Activated naive CD8-positive, alpha-beta T cell treated with anti-CD3 and anti-CD28 coated beads for 36 hours (primary cell): ENCODE measurements around the gene C5orf46. TPM values are rescaled to one million over a fixed set of nuclear protein-coding genes. Genes with fewer than 3 reads are reported as not detected.

ENCODE experiments used
- DNase-seq: peaks from one replicate; pipeline ENCODE4 v3.0.0; 2021
- H3K27ac Mint-ChIP-seq: one replicate; pipeline ENCODE4 v1.8.0; 2022; ENCODE audit warnings: mild to moderate bottlenecking, moderate library complexity, mixed read lengths
- H3K27me3 Mint-ChIP-seq: one replicate; pipeline ENCODE4 v1.8.0; 2022; ENCODE audit warnings: mild to moderate bottlenecking, mixed read lengths
- H3K36me3 Mint-ChIP-seq: one replicate; pipeline ENCODE4 v1.8.0; 2021; ENCODE audit warnings: mild to moderate bottlenecking, mixed read lengths
- H3K4me1 Mint-ChIP-seq: one replicate; pipeline ENCODE4 v1.8.0; 2021; ENCODE audit warnings: mixed read lengths
- H3K4me3 Mint-ChIP-seq: one replicate; pipeline ENCODE4 v1.8.0; 2022; ENCODE audit warnings: mild to moderate bottlenecking, moderate library complexity, mixed read lengths
- H3K9me3 Mint-ChIP-seq: one replicate; pipeline ENCODE4 v1.8.0; 2022; ENCODE audit warnings: mixed read lengths
- total RNA-seq, 2 experiments: library from RNA; stranded (reverse); gene quantifications; one replicate each; pipeline ENCODE4 v1.2.3, GENCODE V29; 2021

C5orf46 gene
- total RNA-seq, 2 experiments from 2014 or later, result not detected

DNA sequence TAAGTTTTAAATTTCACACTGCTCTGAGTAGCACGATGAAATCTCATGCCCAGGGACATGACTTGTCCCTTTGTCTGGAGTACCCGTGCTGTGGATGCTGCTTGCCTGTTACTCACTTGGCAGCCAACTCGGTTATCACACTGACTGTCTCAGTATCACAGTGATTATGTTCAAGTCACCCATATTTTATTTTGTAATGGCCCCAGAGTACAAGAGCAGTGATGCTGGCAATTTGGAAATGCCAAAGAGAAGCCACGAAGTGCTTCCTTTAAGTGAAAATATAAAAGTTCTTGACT lies 50.6 kb downstream of the C5orf46 start:
- no peaks in the 10 kb centered on the region for H3K36me3 Mint-ChIP-seq
- H3K4me3 Mint-ChIP-seq, result no peak overlapping the region
- H3K27ac Mint-ChIP-seq, result no peak overlapping the region
- H3K4me1 Mint-ChIP-seq, result no peaks in the 10 kb centered on the region
- no peaks in the 10 kb centered on the region for H3K9me3 Mint-ChIP-seq
- DNase-seq, result no peak
- peaks cover 5% of the 10 kb centered on the region for H3K27me3 Mint-ChIP-seq

DNA sequence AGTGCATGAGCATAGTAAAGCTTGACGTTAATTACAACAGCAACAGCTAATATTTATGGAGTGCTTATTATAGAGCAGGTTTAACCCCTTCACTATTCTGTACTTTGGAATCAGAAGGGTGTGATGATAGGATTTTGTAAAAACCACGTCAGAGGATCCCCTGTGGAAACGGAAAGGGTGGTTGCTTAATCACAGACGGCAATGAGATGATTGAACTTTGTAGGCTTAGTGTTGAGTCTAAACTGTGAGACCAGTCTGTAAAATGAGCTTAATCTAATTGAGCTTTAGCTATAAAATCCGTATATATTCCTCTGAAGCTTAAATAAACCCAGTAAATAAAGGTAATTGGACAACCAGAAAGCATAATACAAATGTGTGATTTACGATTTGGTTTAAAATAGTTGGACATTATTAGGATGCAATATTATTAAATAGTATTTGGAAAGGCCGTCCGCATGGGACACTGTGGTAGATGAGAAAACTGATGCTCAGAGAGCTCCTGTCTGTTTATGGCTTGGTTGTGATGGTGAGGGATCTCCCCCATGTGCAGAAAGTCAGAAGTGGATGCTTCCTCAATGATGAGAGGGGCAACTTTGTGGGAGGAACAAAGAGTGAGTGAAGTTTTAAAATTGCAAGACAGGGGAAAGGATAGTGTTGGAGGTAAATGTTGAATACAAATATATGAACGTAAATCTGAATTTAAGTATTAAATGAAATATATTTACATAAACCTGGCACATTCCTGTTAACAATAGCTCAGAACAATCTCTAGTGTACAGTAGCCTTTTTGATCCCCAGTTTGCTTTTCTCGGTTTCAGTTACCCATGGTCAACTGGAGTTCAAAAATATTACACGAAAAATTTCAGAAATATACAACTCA lies 51.2 kb downstream of the C5orf46 start:
- Mint-ChIP-seq H3K4me1 (no peaks in the 10 kb centered on the region), H3K27ac (no peak overlapping the region), H3K36me3 (no peaks in the 10 kb centered on the region), H3K9me3 (no peaks in the 10 kb centered on the region), H3K4me3 (no peak overlapping the region), H3K27me3 (peaks cover 5% of the 10 kb centered on the region)
- DNase-seq, result no peak

GRCh38 chr5:147854331-147854730 lies 52.0 kb downstream of the C5orf46 start:
- no peak overlapping the region for H3K4me3 Mint-ChIP-seq
- no peaks in the 10 kb centered on the region for H3K9me3 Mint-ChIP-seq
- no peaks in the 10 kb centered on the region for H3K4me1 Mint-ChIP-seq
- no peak for DNase-seq
- H3K36me3 Mint-ChIP-seq, result no peaks in the 10 kb centered on the region
- no peak overlapping the region for H3K27ac Mint-ChIP-seq
- peaks cover 9% of the 10 kb centered on the region for H3K27me3 Mint-ChIP-seq

DNA sequence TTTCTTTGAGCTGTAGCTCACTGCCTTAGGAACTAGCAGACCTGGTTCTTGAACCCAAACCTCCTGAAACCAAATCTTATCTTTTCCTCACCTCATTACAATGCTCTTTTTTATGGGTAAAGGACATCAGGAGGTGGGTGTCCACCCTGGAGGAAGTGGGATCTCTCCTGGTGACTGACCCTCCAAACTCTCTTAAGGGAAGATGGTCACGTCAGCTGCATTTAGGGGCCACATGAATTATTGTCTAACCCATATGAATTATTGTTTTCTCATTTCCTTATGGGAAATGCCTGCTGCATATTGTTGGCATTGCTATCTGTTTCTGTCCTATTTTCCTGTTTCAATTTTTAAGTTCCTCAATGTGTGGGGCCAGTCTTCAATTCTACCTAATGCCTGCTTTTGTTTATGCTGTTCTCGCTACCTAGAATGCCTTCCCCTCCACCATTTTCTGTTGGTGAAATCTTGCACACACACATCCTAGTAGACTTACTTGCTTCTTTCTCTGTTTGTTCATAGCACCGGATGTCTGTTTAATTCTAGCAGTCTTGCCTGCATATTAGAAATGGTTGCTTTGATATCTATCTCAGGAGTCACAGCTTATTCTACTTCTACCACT lies 52.9 kb downstream of the C5orf46 start:
- DNase-seq, result no peak
- no peaks in the 10 kb centered on the region for H3K9me3 Mint-ChIP-seq
- no peak overlapping the region for H3K27ac Mint-ChIP-seq
- H3K36me3 Mint-ChIP-seq, result no peaks in the 10 kb centered on the region
- H3K4me3 Mint-ChIP-seq, result no peak overlapping the region
- no peaks in the 10 kb centered on the region for H3K4me1 Mint-ChIP-seq
- H3K27me3 Mint-ChIP-seq, result peaks cover 18% of the 10 kb centered on the region

DNA sequence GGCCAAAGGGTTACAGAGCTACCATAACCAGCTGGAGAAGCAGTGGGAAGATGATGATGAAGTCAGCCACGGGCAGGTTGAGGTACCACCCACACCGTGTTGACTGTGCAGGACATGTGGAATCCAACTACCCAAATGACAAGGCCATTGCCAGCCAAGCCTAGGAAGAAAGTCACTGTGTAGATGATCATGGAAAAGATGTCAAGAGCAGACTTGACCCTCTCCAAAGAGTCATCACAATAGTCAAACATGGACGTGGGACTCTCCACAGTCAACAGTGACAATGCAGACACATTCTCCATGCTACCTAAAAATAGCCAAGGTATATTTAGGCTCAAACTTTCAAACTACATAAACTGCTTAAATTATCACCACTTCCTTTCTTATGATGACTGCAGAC lies 54.0 kb downstream of the C5orf46 start:
- Mint-ChIP-seq H3K4me1 (no peaks in the 10 kb centered on the region), H3K27me3 (peaks cover 21% of the 10 kb centered on the region), H3K36me3 (no peaks in the 10 kb centered on the region), H3K27ac (no peak overlapping the region), H3K4me3 (no peak overlapping the region), H3K9me3 (no peaks in the 10 kb centered on the region)
- no peak for DNase-seq

- H3K27ac Mint-ChIP-seq, result no peak overlapping the region
- no peaks in the 10 kb centered on the region for H3K4me1 Mint-ChIP-seq
These were observed 54.8 kb downstream of the C5orf46 start for GRCh38 chr5:147851578-147851977.

GRCh38 chr5:147849226-147849625 lies 57.1 kb downstream of the C5orf46 start:
- no peaks in the 10 kb centered on the region for H3K36me3 Mint-ChIP-seq
- no peaks in the 10 kb centered on the region for H3K4me1 Mint-ChIP-seq
- peaks cover 17% of the 10 kb centered on the region for H3K27me3 Mint-ChIP-seq

More at GRCh38 chr5:147851578-147851977, 54.8 kb downstream of the C5orf46 start:
- no peak for DNase-seq
- Mint-ChIP-seq H3K9me3 (no peaks in the 10 kb centered on the region), H3K27me3 (peaks cover 21% of the 10 kb centered on the region), H3K4me3 (no peak overlapping the region), H3K36me3 (no peaks in the 10 kb centered on the region)

GRCh38 chr5:147845618-147846017 lies 60.7 kb downstream of the C5orf46 start:
- H3K4me1 Mint-ChIP-seq, result no peaks in the 10 kb centered on the region
- no peak for DNase-seq
- no peak overlapping the region for H3K4me3 Mint-ChIP-seq
- H3K27ac Mint-ChIP-seq, result no peak overlapping the region
- H3K27me3 Mint-ChIP-seq, result peaks cover 16% of the 10 kb centered on the region
- no peaks in the 10 kb centered on the region for H3K36me3 Mint-ChIP-seq
- no peaks in the 10 kb centered on the region for H3K9me3 Mint-ChIP-seq

More at GRCh38 chr5:147849226-147849625, 57.1 kb downstream of the C5orf46 start:
- H3K4me3 Mint-ChIP-seq, result no peak overlapping the region
- no peak for DNase-seq
- H3K9me3 Mint-ChIP-seq, result no peaks in the 10 kb centered on the region
- H3K27ac Mint-ChIP-seq, result no peak overlapping the region

- Mint-ChIP-seq H3K36me3 (no peaks in the 10 kb centered on the region), H3K4me3 (no peak overlapping the region), H3K27me3 (peaks cover 16% of the 10 kb centered on the region), H3K27ac (no peak overlapping the region), H3K4me1 (no peaks in the 10 kb centered on the region), H3K9me3 (no peaks in the 10 kb centered on the region)
- DNase-seq, result no peak
These were observed 61.5 kb downstream of the C5orf46 start for GRCh38 chr5:147844846-147845245.

- no peaks in the 10 kb centered on the region for H3K36me3 Mint-ChIP-seq
- no peaks in the 10 kb centered on the region for H3K9me3 Mint-ChIP-seq
- H3K4me3 Mint-ChIP-seq, result no peak overlapping the region
- no peaks in the 10 kb centered on the region for H3K4me1 Mint-ChIP-seq
- no peaks in the 10 kb centered on the region for H3K27me3 Mint-ChIP-seq
- H3K27ac Mint-ChIP-seq, result no peak overlapping the region
- no peak for DNase-seq
These were observed 63.5 kb downstream of the C5orf46 start for GRCh38 chr5:147842869-147843268.

Other genes starting within 250 kb of the C5orf46 start
- gene JAKMIP2, start 123.8 kb downstream of the C5orf46 start, total RNA-seq, result under 1 TPM; 0.58 to 0.98 TPM
- not detected for gene SPINK1, start 74.9 kb downstream of the C5orf46 start, total RNA-seq
- not detected for gene SCGB3A2, start 27.8 kb downstream of the C5orf46 start, total RNA-seq
- not detected for gene SPINK5, start 157.4 kb upstream of the C5orf46 start, total RNA-seq